A549 (cell line): ENCODE data around the gene BBS9. TPM values are rescaled to one million over a fixed set of nuclear protein-coding genes. Genes with fewer than 3 reads are reported as not detected.

Source experiments
- ATAC-seq, 2 experiments: fragments of 200-7000 bp in 1 of 2; fragments of >200 bp in 1 of 2; cut with Nextera tagmentation in 1 of 2; cut with Tn5 transposase in 1 of 2; 3 replicates each; pipeline versions ENCODE4 v1.8.0 to v1.9.1; 2018 to 2020; ENCODE audit warnings: mild to moderate bottlenecking in 1 of 2, moderate library complexity in 1 of 2
- CTCF ChIA-PET: fragments of 300-600 bp; sonication (Branson Sonifier 250); formaldehyde crosslinking; extraction: SDS; loops from one replicate; lab custom pipeline; 2021; ENCODE audit warnings: antibody characterized with exemption, inconsistent platforms; lab: Yijun Ruan, JAX
- POLR2A ChIA-PET: fragments of 350-600 bp; formaldehyde crosslinking; extraction: SDS; loops from one replicate; lab custom pipeline; 2021; ENCODE audit warnings: antibody characterized with exemption, inconsistent platforms; lab: Yijun Ruan, JAX
- DNase-seq, 2 experiments: peaks; one replicate each; pipeline versions ENCODE4 v3.0.0 to v3.0.0-alpha.2; 2011 to 2016; ENCODE audit warnings: low read depth in 1 of 2, low spot score in 1 of 2
- FAIRE-seq: peaks from 2 replicates; lab custom pipeline; 2011; peaks lifted over from hg19 to GRCh38; lab: Jason Lieb, UNC
- H3K27ac ChIP-seq, 2 experiments: fragments of >200 bp; sonication (Bioruptor Twin); formaldehyde crosslinking; 3 replicates each; pipeline ENCODE4 v1.5.1; 2016 to 2017
- H3K4me1 ChIP-seq: fragments of >200 bp; sonication (Bioruptor Twin); formaldehyde crosslinking; 3 replicates; pipeline ENCODE4 v1.6.1; 2016
- H3K4me2 ChIP-seq: fragments of >200 bp; sonication (Bioruptor Twin); formaldehyde crosslinking; 3 replicates; pipeline ENCODE4 v1.6.1; 2016
- H3K4me3 ChIP-seq: fragments of >200 bp; sonication (Bioruptor Twin); formaldehyde crosslinking; 3 replicates; pipeline ENCODE4 v1.5.1; 2016
- H3K9me3 ChIP-seq: fragments of >200 bp; sonication (Bioruptor Twin); formaldehyde crosslinking; 3 replicates; pipeline ENCODE4 v1.6.1; 2016
- ATOH8 ChIP-seq: fragments of 250-450 bp; sonication (Bioruptor Pico); IDR thresholded peaks from 2 replicates; pipeline ENCODE4 v1.5.0; 2020; ENCODE audit warnings: low read depth, mild to moderate bottlenecking, moderate library complexity
- CBX8 ChIP-seq: fragments of 200-600 bp; sonication (generic); IDR thresholded peaks from 2 replicates; pipeline ENCODE4 v1.6.1; 2016
- CEBPB ChIP-seq, 2 experiments: fragments of >200 bp in 1 of 2; sonication (Bioruptor Twin) in 1 of 2; formaldehyde crosslinking in 1 of 2; IDR thresholded peaks; 2 replicates each; pipeline ENCODE4 v1.6.1; 2012 to 2016
- CHD2 ChIP-seq: fragments of 150-350 bp; IDR thresholded peaks from 2 replicates; pipeline ENCODE4 v1.6.1; 2014; ENCODE audit warnings: low read length; ENCODE audit not compliant: partially characterized antibody
- EHF ChIP-seq: fragments of 250-450 bp; sonication (Bioruptor Pico); IDR thresholded peaks from 2 replicates; pipeline ENCODE4 v1.5.0; 2020; ENCODE audit warnings: mild to moderate bottlenecking
- EHMT2 ChIP-seq: fragments of 200-600 bp; sonication (generic); IDR thresholded peaks from 2 replicates; pipeline ENCODE4 v1.6.1; 2016; ENCODE audit warnings: antibody characterized with exemption, low read depth, mild to moderate bottlenecking, moderate library complexity
- EP300 ChIP-seq, 2 experiments: fragments of >200 bp; sonication (Bioruptor Twin); formaldehyde crosslinking; IDR thresholded peaks; 2 replicates in 1 of 2; 3 replicates in 1 of 2; pipeline ENCODE4 v1.6.1; 2016 to 2017
- FOSB ChIP-seq: fragments of 250-450 bp; sonication (Bioruptor Pico); IDR thresholded peaks from 2 replicates; pipeline ENCODE4 v1.5.0; 2020; ENCODE audit warnings: mild to moderate bottlenecking, moderate library complexity
- FOSL2 ChIP-seq, 2 experiments: fragments of 450-650 bp in 1 of 2; fragments of >200 bp in 1 of 2; sonication (Bioruptor Twin) in 1 of 2; formaldehyde crosslinking; IDR thresholded peaks; 2 replicates each; pipeline versions ENCODE4 v1.5.0 to v1.6.1; 2016 to 2020; ENCODE audit warnings: mild to moderate bottlenecking in 1 of 2, moderate library complexity in 1 of 2
- GATA3 ChIP-seq: IDR thresholded peaks from 2 replicates; pipeline ENCODE4 v1.6.1; 2012; ENCODE audit warnings: borderline replicate concordance
- HOXB5 ChIP-seq: fragments of 250-450 bp; sonication (Bioruptor Pico); IDR thresholded peaks from 2 replicates; pipeline ENCODE4 v1.5.0; 2020; ENCODE audit warnings: mild to moderate bottlenecking, moderate library complexity
- MAZ ChIP-seq: fragments of 150-350 bp; IDR thresholded peaks from 2 replicates; pipeline ENCODE4 v1.6.1; 2014; ENCODE audit warnings: antibody characterized with exemption, low read depth, low read length, borderline replicate concordance
- MYC ChIP-seq: IDR thresholded peaks from 2 replicates; pipeline ENCODE4 v1.6.1; 2012; ENCODE audit warnings: mild to moderate bottlenecking, inconsistent platforms, low read length, improper control_type of control experiment, borderline replicate concordance
- POLR2A ChIP-seq: IDR thresholded peaks from 2 replicates; pipeline ENCODE4 v1.6.1; 2012; ENCODE audit warnings: mild to moderate bottlenecking, low read length
- POLR2AphosphoS2 ChIP-seq: conservative IDR thresholded peaks from 2 replicates; pipeline ENCODE4 v1.6.1; 2012; ENCODE audit warnings: low read length, improper control_type of control experiment, inconsistent platforms
- RCOR1 ChIP-seq: fragments of 150-350 bp; IDR thresholded peaks from 2 replicates; pipeline ENCODE4 v1.6.1; 2014; ENCODE audit warnings: antibody characterized with exemption, low read length, low read depth
- SMC3 ChIP-seq: fragments of >200 bp; sonication (Bioruptor Twin); formaldehyde crosslinking; IDR thresholded peaks from 3 replicates; pipeline ENCODE4 v1.6.1; 2018; ENCODE audit warnings: inconsistent platforms
- SREBF2 ChIP-seq: fragments of 450-650 bp; IDR thresholded peaks from 2 replicates; pipeline ENCODE4 v1.6.1; 2014; ENCODE audit warnings: mild to moderate bottlenecking, moderate library complexity
- TP53 ChIP-seq: fragments of 250-450 bp; sonication (Bioruptor Pico); IDR thresholded peaks from 2 replicates; pipeline ENCODE4 v1.5.0; 2021; ENCODE audit warnings: mild to moderate bottlenecking, moderate library complexity
- USF2 ChIP-seq: fragments of 450-650 bp; IDR thresholded peaks from 2 replicates; pipeline ENCODE4 v1.6.1; 2014; ENCODE audit warnings: antibody characterized with exemption
- ZSCAN20 ChIP-seq: fragments of 250-450 bp; sonication (Bioruptor Pico); IDR thresholded peaks from 2 replicates; pipeline ENCODE4 v1.8.0; 2022; ENCODE audit warnings: mild to moderate bottlenecking, moderate library complexity
- WGBS: methylation state at CpG from one replicate; pipeline ENCODE4 v1.1.6; 2017; ENCODE audit errors: missing lambda C conversion rate; 5-methylcytosine and 5-hydroxymethylcytosine counted together
- polyA plus RNA-seq, 4 experiments: library from polyadenylated mRNA; depleted of rRNA in 3 of 4; stranded (reverse); fragments of >200 nt; fragmentation: RNase III in 1 of 4; extraction: RNeasy Plus Mini Kit Qiagen cat#74134 plus additional on column Dnase treatment in 1 of 4; gene quantifications; 2 replicates in 3 of 4; 3 replicates in 1 of 4; pipeline ENCODE4 v1.2.3, GENCODE V29; 2011 to 2017

Gene BBS9
- polyA plus RNA-seq, 2 of the 4 experiments (the other 2 are of a cell fraction): 8.3 to 9.1 TPM

- no peak overlapping the region for H3K27ac ChIP-seq
- no peaks in the 10 kb centered on the region for H3K4me1 ChIP-seq
- TF ChIP-seq FOSL2 (IDR thresholded peaks at IDR 0.05) (no peak), FOSL2 (CRISPR knock-in tag; IDR thresholded peaks at IDR 0.05) (no peak), MYC (no peak), HOXB5 (CRISPR knock-in tag) (no peak), FOSB (CRISPR knock-in tag) (no peak), CBX8 (no peak), EHMT2 (no peak), SMC3 (no peak), SREBF2 (no peak), EHF (CRISPR knock-in tag) (no peak), RCOR1 (no peak)
- no peak overlapping the region for H3K4me3 ChIP-seq
- DNase-seq: no peak
- WGBS: 55% methylated on average over 4 of the region's 4 CpGs
- no peak for FAIRE-seq
- ChIA-PET CTCF (no interaction called here), POLR2A (no interaction called here)
- no peaks in the 10 kb centered on the region for H3K9me3 ChIP-seq
- ATAC-seq: no peak
- no peak overlapping the region for H3K4me2 ChIP-seq
Measured at GRCh38 chr7:33466203-33466602, 336.8 kb downstream of the BBS9 start.

- TF ChIP-seq CBX8 (no peak), FOSB (CRISPR knock-in tag) (no peak), USF2 (no peak), EHF (CRISPR knock-in tag) (no peak), TP53 (CRISPR knock-in tag) (no peak), ATOH8 (CRISPR knock-in tag) (no peak), POLR2AphosphoS2 (no peak), POLR2A (no peak), GATA3 (no peak), MAZ (no peak), CHD2 (no peak), ZSCAN20 (CRISPR knock-in tag) (no peak)
- DNase-seq (no peak), FAIRE-seq (no peak), ATAC-seq (no peak)
- H3K4me3 ChIP-seq: no peak overlapping the region
- H3K9me3 ChIP-seq: no peaks in the 10 kb centered on the region
- WGBS: 55% methylated on average over 3 of the region's 3 CpGs
- POLR2A ChIA-PET: no interaction called here
- H3K4me1 ChIP-seq: no peaks in the 10 kb centered on the region
- no peak overlapping the region for H3K4me2 ChIP-seq
- H3K27ac ChIP-seq: no peak overlapping the region
- CTCF ChIA-PET: no interaction called here
Measured at GRCh38 chr7:33471636-33472242, 342.4 kb downstream of the BBS9 start.

- no peak for DNase-seq
- CTCF ChIA-PET: no interaction called here
Measured at GRCh38 chr7:33472348-33473025, 343.1 kb downstream of the BBS9 start.

More at GRCh38 chr7:33472348-33473025, 343.1 kb downstream of the BBS9 start:
- Histone ChIP-seq H3K4me3 (no peak overlapping the region), H3K4me1 (no peaks in the 10 kb centered on the region), H3K27ac (no peak overlapping the region), H3K4me2 (no peak overlapping the region)
- no peak for ATAC-seq
- 74% methylated on average over 4 of the region's 4 CpGs for WGBS
- no peak for FAIRE-seq
- TF ChIP-seq HOXB5 (CRISPR knock-in tag): no peak
- TF ChIP-seq EP300 (IDR thresholded peaks at IDR 0.05): no peak
- no peak for TF ChIP-seq CEBPB (IDR thresholded peaks at IDR 0.05)
- TF ChIP-seq, all 56 proteins: peak for 0
- POLR2A ChIA-PET: no interaction called here
- no peaks in the 10 kb centered on the region for H3K9me3 ChIP-seq
